Type B pancreatic cell (in vitro differentiated cells): ENCODE data around the gene HNRNPLL. TPM values are rescaled to one million over a fixed set of nuclear protein-coding genes. Genes with fewer than 3 reads are reported as not detected.

Source experiments
- DNase-seq: peaks from one replicate; pipeline ENCODE4 v3.0.0; 2021; ENCODE audit warnings: mixed read lengths; ENCODE audit not compliant: unreplicated experiment; ENCODE audit errors: extremely low spot score
- H3K27ac Mint-ChIP-seq: 2 replicates; pipeline ENCODE4 v1.8.0; 2021; ENCODE audit warnings: mild to moderate bottlenecking, mixed read lengths
- H3K27me3 Mint-ChIP-seq: 2 replicates; pipeline ENCODE4 v1.8.0; 2021; ENCODE audit warnings: mixed read lengths
- H3K36me3 Mint-ChIP-seq: 2 replicates; pipeline ENCODE4 v1.8.0; 2021; ENCODE audit warnings: mixed read lengths
- H3K4me1 Mint-ChIP-seq: one replicate; pipeline ENCODE4 v1.8.0; 2021; ENCODE audit warnings: mixed read lengths; ENCODE audit not compliant: unreplicated experiment
- H3K4me3 Mint-ChIP-seq: 2 replicates; pipeline ENCODE4 v1.8.0; 2021; ENCODE audit warnings: mild to moderate bottlenecking, mixed read lengths
- H3K9me3 Mint-ChIP-seq: 2 replicates; pipeline ENCODE4 v1.8.0; 2021; ENCODE audit warnings: mixed read lengths
- total RNA-seq: library from RNA; stranded (reverse); gene quantifications from 2 replicates; pipeline ENCODE4 v1.2.1, GENCODE V29; 2021; ENCODE audit warnings: low replicate concordance
- TF ChIP-seq, protein P1 (sequence below): fragments of 200-600 bp; sonication (generic); conservative IDR thresholded peaks from 2 replicates; pipeline ENCODE4 v1.5.0; 2021; ENCODE audit warnings: antibody characterized with exemption, mild to moderate bottlenecking

Gene HNRNPLL
- total RNA-seq, 1 donor from 2014 or later = 72.3 TPM

DNA sequence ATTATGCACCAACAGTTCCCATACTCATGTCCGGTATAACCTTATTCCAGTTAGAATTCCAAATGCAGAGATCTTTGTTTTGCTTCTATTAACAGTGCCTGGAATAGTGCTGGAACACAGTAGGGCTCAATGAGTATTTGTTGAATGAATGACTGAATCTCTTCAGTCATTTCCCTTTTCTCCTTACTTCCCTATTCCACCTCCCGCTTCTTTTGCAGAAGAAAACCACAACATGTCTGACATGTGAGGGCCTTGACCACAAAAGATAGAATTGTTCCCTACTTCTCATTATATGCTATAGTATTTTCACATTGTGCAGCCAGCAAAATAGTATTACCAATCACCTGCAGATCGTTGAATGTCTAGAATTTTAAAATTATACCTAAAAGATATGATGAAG, 19.5 kb upstream of the HNRNPLL start:
- Mint-ChIP-seq H3K9me3 (peaks cover 5% of the 10 kb centered on the region), H3K36me3 (no peaks in the 10 kb centered on the region), H3K4me1 (peaks cover 34% of the 10 kb centered on the region), H3K27me3 (no peaks in the 10 kb centered on the region), H3K27ac (no peak overlapping the region), H3K4me3 (no peak overlapping the region)
- TF ChIP-seq, protein P1, sequence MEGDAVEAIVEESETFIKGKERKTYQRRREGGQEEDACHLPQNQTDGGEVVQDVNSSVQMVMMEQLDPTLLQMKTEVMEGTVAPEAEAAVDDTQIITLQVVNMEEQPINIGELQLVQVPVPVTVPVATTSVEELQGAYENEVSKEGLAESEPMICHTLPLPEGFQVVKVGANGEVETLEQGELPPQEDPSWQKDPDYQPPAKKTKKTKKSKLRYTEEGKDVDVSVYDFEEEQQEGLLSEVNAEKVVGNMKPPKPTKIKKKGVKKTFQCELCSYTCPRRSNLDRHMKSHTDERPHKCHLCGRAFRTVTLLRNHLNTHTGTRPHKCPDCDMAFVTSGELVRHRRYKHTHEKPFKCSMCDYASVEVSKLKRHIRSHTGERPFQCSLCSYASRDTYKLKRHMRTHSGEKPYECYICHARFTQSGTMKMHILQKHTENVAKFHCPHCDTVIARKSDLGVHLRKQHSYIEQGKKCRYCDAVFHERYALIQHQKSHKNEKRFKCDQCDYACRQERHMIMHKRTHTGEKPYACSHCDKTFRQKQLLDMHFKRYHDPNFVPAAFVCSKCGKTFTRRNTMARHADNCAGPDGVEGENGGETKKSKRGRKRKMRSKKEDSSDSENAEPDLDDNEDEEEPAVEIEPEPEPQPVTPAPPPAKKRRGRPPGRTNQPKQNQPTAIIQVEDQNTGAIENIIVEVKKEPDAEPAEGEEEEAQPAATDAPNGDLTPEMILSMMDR = no peak
- DNase-seq = no peak

- TF ChIP-seq, protein P1 = no peak
- no peak for DNase-seq
- H3K9me3 Mint-ChIP-seq = peaks cover 5% of the 10 kb centered on the region
- H3K4me3 Mint-ChIP-seq = no peak overlapping the region
- H3K27ac Mint-ChIP-seq = no peak overlapping the region
- no peaks in the 10 kb centered on the region for H3K36me3 Mint-ChIP-seq
- H3K4me1 Mint-ChIP-seq = peaks cover 26% of the 10 kb centered on the region
- H3K27me3 Mint-ChIP-seq = no peaks in the 10 kb centered on the region
These were observed 18.3 kb upstream of the HNRNPLL start for GRCh38 chr2:38621018-38621417.

DNA sequence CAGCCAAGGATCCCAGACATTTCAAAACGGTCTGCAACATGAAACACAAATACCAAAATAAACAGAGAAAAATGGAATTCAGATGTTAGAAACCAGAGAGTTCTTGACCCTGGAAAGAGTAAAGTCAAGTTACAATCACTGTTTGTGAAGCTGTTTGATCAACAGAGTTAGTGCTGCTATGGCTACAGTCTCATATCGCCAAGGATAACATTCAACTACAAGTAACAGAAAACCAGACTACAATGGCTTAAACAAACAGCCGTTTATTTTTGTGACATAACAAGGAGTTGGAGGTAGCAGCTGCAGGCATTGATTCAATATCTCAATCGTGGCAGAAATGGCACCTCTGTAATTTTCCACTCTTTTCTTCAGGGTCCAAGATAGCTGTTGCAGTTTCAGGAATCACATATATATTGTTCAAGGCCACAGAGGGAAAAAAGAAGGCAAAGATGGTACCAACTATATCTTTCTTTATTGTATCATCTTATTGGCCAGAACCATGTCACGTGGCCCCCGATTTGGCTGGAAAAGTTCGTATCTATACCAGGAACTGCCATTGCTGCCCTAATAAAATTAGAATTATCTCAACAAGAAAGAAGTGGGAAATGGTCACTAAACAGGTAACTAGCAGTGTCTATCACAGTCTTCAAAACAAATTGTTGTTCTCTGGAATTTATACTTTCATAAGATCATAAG, 17.7 kb upstream of the HNRNPLL start:
- no peaks in the 10 kb centered on the region for H3K27me3 Mint-ChIP-seq
- DNase-seq = no peak
- TF ChIP-seq, protein P1 = no peak
- H3K9me3 Mint-ChIP-seq = peaks cover 5% of the 10 kb centered on the region
- H3K36me3 Mint-ChIP-seq = no peaks in the 10 kb centered on the region
- H3K4me3 Mint-ChIP-seq = peak overlapping the region; percentile 34
- peak overlapping the region; percentile 35 for H3K27ac Mint-ChIP-seq
- H3K4me1 Mint-ChIP-seq = peaks cover 26% of the 10 kb centered on the region

DNA sequence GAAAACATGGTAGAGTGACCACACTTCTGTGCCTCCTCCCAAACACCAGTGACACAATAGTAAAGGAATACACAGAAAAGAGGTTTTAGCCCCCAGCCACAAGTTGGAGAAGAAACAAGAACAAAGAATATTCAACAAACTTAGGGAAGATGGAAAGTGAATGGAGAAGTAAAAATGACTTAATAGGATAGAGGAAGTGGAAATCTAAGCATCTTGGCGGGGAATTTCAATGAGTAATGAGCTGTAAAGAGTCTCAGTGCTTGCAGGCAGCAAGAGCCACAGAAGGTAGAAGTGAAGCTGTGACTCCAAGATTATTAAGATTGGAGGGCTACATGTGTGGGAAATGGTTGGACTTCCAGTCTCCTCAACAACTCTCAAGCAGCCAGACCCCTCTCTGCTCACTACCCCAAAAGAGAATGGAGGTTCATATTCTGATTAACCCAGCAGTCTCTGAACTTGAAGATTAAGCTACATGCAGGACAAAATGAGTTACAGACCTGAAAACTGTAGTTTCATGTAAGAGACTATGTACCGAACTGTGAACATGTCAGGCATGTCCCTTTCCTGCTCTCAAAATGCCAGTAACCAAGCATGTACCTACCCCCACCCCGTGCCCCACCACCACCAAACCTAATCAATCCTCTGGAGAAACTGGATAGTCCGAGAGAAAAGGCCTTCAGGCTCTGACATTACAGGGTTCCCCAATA, 16.9 kb upstream of the HNRNPLL start:
- no peak for DNase-seq
- Mint-ChIP-seq H3K36me3 (no peaks in the 10 kb centered on the region), H3K27ac (no peak overlapping the region), H3K9me3 (peaks cover under 1% of the 10 kb centered on the region), H3K27me3 (no peaks in the 10 kb centered on the region), H3K4me1 (peaks cover 21% of the 10 kb centered on the region), H3K4me3 (no peak overlapping the region)
- TF ChIP-seq, protein P1 = no peak

GRCh38 chr2:38617301-38617700, 14.6 kb upstream of the HNRNPLL start:
- Mint-ChIP-seq H3K27ac (no peak overlapping the region), H3K4me3 (no peak overlapping the region)

More at GRCh38 chr2:38617301-38617700, 14.6 kb upstream of the HNRNPLL start:
- Mint-ChIP-seq H3K27me3 (no peaks in the 10 kb centered on the region), H3K36me3 (no peaks in the 10 kb centered on the region), H3K4me1 (peaks cover 33% of the 10 kb centered on the region), H3K9me3 (no peaks in the 10 kb centered on the region)
- TF ChIP-seq, protein P1 = no peak
- DNase-seq = no peak
